ENCODE measurements around the gene CERS6.

DNA sequence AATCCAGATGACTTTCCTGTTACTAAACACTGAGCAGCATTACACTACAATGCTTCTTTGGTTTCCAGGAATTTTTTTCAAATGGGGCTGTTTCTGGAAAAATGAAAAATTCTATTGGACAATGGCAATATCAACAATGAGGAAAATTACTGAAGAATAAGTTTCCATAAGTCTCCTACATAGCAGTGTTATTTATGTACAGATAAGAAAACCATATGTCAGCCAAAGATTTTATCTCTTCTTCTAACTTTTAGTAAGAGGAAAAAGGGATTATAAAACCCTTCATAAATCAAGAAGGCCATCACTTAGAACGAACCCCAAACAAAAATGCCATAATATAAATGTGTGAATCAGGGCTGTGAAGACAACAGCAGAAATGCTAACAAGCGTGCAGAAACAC is 314.7 kb downstream of the CERS6 start:
- no peak for TF ChIP-seq POLR2A (IDR thresholded peaks at IDR 0.05)
- TF ChIP-seq, protein P1, sequence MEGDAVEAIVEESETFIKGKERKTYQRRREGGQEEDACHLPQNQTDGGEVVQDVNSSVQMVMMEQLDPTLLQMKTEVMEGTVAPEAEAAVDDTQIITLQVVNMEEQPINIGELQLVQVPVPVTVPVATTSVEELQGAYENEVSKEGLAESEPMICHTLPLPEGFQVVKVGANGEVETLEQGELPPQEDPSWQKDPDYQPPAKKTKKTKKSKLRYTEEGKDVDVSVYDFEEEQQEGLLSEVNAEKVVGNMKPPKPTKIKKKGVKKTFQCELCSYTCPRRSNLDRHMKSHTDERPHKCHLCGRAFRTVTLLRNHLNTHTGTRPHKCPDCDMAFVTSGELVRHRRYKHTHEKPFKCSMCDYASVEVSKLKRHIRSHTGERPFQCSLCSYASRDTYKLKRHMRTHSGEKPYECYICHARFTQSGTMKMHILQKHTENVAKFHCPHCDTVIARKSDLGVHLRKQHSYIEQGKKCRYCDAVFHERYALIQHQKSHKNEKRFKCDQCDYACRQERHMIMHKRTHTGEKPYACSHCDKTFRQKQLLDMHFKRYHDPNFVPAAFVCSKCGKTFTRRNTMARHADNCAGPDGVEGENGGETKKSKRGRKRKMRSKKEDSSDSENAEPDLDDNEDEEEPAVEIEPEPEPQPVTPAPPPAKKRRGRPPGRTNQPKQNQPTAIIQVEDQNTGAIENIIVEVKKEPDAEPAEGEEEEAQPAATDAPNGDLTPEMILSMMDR (IDR thresholded peaks at IDR 0.05), result no peak

All from esophagus squamous epithelium (tissue), 4 donors.